ENCODE results near the gene GRAMD1A. TPM values are rescaled to one million over a fixed set of nuclear protein-coding genes. Genes with fewer than 3 reads are reported as not detected.
"Not testable (repeated sequence)": the region's sequence is repeated elsewhere in the genome, so short reads cannot be mapped to it uniquely, and the experiment has no call there.

GRAMD1A gene
- total RNA-seq, 1 experiment from 2014 or later: 75.4 TPM

DNA sequence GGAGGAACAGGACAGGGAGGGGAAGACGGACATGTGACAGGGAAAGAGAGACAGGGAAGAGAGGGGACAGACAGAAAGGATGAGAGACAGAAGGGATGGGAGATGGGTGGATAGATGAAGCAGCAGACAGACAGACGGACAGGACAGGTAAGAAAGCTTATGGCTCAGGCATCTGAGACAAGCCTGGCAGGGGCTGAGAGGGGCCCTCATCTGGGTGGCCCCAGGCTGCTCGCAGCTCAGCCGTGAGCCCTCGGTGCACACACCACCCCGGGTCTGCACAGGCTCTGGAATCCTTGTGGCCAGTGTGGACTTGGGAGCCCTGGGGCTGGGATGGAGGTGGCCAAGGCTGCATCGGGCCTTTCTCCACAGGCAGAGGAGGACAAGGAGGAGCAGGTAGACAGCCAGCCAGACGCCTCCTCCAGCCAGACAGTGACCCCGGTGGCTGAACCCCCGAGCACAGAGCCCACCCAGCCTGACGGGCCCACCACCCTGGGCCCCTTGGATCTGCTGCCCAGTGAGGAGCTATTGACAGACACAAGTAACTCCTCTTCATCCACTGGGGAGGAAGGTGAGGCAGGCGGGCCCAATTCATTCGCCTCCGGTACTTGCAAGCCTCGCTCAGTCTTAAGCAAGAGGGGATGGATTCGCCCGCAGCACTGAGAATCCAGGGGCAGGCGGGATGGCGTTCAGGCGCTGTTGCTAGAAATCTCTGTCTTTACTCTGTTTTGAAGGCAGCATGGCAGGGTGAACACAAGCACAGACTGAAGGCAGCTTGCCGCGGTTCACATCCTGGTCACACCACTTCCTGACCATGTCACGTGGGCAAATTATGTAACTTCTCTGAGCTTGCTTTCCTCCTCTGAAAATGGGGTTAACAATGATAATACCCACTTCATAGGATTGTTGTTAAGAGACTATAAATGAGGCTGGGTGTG lies 14.0 kb downstream of the GRAMD1A start:
- CTCF ChIA-PET: no interaction called here
- Histone ChIP-seq H3K79me2 (ENCODE audit: insufficient read depth, low read length) (no peaks in the 10 kb centered on the region), H3K36me3 (ENCODE audit: control insufficient read depth in 1 of 2, insufficient read depth in 2 of 2, low read length in 2 of 2) (peaks cover 20 to 28% of the 10 kb centered on the region in 2 experiments; a peak in 3 of 4 replicates), H3K9ac (ENCODE audit: low read length) (no peak overlapping the region), H3K4me3 (replicated peaks in 1 of 2; ENCODE audit: low read depth in 1 of 2, low read length in 2 of 2) (no peak overlapping the region), H2AFZ (ENCODE audit: low read depth, low read length, poor library complexity, severe bottlenecking) (no peak overlapping the region), H3K27me3 (ENCODE audit: insufficient read depth, low read length) (no peaks in the 10 kb centered on the region), H3K27ac (ENCODE audit: low read depth, low read length) (no peak overlapping the region), H3K9me3 (ENCODE audit: control insufficient read depth in 1 of 2, insufficient read depth in 1 of 2, low read depth in 1 of 2, low read length in 2 of 2) (no peaks in the 10 kb centered on the region), H3K4me1 (ENCODE audit: control insufficient read depth in 1 of 2, insufficient read depth in 2 of 2, low read length in 2 of 2) (no peaks in the 10 kb centered on the region), H3K9me2 (ENCODE audit: insufficient read depth) (no peaks in the 10 kb centered on the region), H4K20me1 (ENCODE audit: insufficient read depth) (no peaks in the 10 kb centered on the region), H3K4me2 (ENCODE audit: low read length) (no peak overlapping the region)
- no peak for TF ChIP-seq EZH2 (IDR thresholded peaks at IDR 0.05)
- no peak for TF ChIP-seq SIN3A (IDR thresholded peaks at IDR 0.05; ENCODE audit: low read depth)
- TF ChIP-seq, protein P1, sequence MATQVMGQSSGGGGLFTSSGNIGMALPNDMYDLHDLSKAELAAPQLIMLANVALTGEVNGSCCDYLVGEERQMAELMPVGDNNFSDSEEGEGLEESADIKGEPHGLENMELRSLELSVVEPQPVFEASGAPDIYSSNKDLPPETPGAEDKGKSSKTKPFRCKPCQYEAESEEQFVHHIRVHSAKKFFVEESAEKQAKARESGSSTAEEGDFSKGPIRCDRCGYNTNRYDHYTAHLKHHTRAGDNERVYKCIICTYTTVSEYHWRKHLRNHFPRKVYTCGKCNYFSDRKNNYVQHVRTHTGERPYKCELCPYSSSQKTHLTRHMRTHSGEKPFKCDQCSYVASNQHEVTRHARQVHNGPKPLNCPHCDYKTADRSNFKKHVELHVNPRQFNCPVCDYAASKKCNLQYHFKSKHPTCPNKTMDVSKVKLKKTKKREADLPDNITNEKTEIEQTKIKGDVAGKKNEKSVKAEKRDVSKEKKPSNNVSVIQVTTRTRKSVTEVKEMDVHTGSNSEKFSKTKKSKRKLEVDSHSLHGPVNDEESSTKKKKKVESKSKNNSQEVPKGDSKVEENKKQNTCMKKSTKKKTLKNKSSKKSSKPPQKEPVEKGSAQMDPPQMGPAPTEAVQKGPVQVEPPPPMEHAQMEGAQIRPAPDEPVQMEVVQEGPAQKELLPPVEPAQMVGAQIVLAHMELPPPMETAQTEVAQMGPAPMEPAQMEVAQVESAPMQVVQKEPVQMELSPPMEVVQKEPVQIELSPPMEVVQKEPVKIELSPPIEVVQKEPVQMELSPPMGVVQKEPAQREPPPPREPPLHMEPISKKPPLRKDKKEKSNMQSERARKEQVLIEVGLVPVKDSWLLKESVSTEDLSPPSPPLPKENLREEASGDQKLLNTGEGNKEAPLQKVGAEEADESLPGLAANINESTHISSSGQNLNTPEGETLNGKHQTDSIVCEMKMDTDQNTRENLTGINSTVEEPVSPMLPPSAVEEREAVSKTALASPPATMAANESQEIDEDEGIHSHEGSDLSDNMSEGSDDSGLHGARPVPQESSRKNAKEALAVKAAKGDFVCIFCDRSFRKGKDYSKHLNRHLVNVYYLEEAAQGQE (IDR thresholded peaks at IDR 0.05; ENCODE audit: low read depth): no peak
- TF ChIP-seq POLR2AphosphoS5 (IDR thresholded peaks at IDR 0.05; ENCODE audit: low read depth, low read length): no peak
- no peak for TF ChIP-seq POLR2A (IDR thresholded peaks at IDR 0.05; ENCODE audit: borderline replicate concordance, extremely low read depth, insufficient read depth, insufficient read length)
- TF ChIP-seq, protein P2, sequence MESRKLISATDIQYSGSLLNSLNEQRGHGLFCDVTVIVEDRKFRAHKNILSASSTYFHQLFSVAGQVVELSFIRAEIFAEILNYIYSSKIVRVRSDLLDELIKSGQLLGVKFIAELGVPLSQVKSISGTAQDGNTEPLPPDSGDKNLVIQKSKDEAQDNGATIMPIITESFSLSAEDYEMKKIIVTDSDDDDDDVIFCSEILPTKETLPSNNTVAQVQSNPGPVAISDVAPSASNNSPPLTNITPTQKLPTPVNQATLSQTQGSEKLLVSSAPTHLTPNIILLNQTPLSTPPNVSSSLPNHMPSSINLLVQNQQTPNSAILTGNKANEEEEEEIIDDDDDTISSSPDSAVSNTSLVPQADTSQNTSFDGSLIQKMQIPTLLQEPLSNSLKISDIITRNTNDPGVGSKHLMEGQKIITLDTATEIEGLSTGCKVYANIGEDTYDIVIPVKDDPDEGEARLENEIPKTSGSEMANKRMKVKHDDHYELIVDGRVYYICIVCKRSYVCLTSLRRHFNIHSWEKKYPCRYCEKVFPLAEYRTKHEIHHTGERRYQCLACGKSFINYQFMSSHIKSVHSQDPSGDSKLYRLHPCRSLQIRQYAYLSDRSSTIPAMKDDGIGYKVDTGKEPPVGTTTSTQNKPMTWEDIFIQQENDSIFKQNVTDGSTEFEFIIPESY (IDR thresholded peaks at IDR 0.05; ENCODE audit: extremely low read depth, insufficient replicate concordance, low read length): no peak
- no peak for TF ChIP-seq SRF (IDR thresholded peaks at IDR 0.05; ENCODE audit: low read depth)
- TF ChIP-seq ELF1 (IDR thresholded peaks at IDR 0.05; ENCODE audit: borderline replicate concordance, low read depth): no peak
- no peak for TF ChIP-seq EZH2phosphoT487 (IDR thresholded peaks at IDR 0.05; ENCODE audit: borderline replicate concordance)
- TF ChIP-seq ZNF274 (IDR thresholded peaks at IDR 0.05; ENCODE audit: low read depth, low read length): no peak
- TF ChIP-seq, protein P3, sequence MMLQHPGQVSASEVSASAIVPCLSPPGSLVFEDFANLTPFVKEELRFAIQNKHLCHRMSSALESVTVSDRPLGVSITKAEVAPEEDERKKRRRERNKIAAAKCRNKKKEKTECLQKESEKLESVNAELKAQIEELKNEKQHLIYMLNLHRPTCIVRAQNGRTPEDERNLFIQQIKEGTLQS (IDR thresholded peaks at IDR 0.05): no peak
- no peak for TF ChIP-seq ZFX (IDR thresholded peaks at IDR 0.05)
- no peak for TF ChIP-seq FOSL1 (IDR thresholded peaks at IDR 0.05; ENCODE audit: low read depth)
- intact Hi-C loops (cut with micrococcal nuclease): loop anchor here (1.0 to 5.0 kb wide), 2 partner anchors 41 to 162 kb away; no protein-coding TSS in a partner anchor
- DNase-seq (ENCODE audit: low read depth, low spot score): no peak
- no TSS peak for BruUV-seq (replicated peaks)
- RAD21 ChIA-PET (ENCODE audit: low non-redundant PET in 1 of 2, low total read pairs in 2 of 2, uncharacterized antibody in 2 of 2, unreplicated experiment in 2 of 2): no interaction called here
- ATAC-seq: no peak
- POLR2A ChIA-PET: no interaction called here

DNA sequence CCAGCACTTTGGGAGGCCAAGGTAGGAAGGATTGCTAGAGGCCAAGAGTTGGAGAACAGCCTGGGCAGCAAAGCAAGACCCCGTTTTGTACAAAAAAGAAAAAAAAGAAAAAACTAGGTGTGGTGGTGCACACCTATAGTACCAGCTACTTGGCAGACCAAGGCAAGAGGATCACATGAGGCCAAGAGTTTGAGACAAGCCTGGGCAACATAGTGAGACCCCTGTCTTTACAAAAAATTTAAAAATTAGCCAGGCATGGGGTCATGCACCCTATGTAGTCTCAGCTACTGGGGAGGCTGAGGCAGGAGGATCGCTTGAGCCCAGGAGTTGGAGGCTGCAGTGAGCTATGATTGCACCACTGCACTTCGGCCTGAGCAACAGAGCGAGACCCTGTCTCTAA lies 14.7 kb downstream of the GRAMD1A start:
- BruUV-seq (replicated peaks); CTCF ChIA-PET; H3K9me2 ChIP-seq (ENCODE audit: insufficient read depth); H2AFZ ChIP-seq (ENCODE audit: low read depth, low read length, poor library complexity, severe bottlenecking); H3K9me3 ChIP-seq (ENCODE audit: control insufficient read depth in 1 of 2, insufficient read depth in 1 of 2, low read depth in 1 of 2, low read length in 2 of 2); H3K4me1 ChIP-seq (ENCODE audit: control insufficient read depth in 1 of 2, insufficient read depth in 2 of 2, low read length in 2 of 2); H3K27ac ChIP-seq (ENCODE audit: low read depth, low read length); H3K4me3 ChIP-seq (replicated peaks in 1 of 2; ENCODE audit: low read depth in 1 of 2, low read length in 2 of 2); POLR2A ChIA-PET; RAD21 ChIA-PET (ENCODE audit: low non-redundant PET in 1 of 2, low total read pairs in 2 of 2, uncharacterized antibody in 2 of 2, unreplicated experiment in 2 of 2); H4K20me1 ChIP-seq (ENCODE audit: insufficient read depth); H3K27me3 ChIP-seq (ENCODE audit: insufficient read depth, low read length); H3K79me2 ChIP-seq (ENCODE audit: insufficient read depth, low read length); H3K9ac ChIP-seq (ENCODE audit: low read length); DNase-seq (ENCODE audit: low read depth, low spot score); H3K4me2 ChIP-seq (ENCODE audit: low read length); ATAC-seq: not testable (repeated sequence)
- intact Hi-C loops (cut with micrococcal nuclease): loop anchor here (5.0 kb wide), 1 partner anchor 162 kb away; no protein-coding TSS in a partner anchor
- H3K36me3 ChIP-seq (ENCODE audit: control insufficient read depth in 1 of 2, insufficient read depth in 2 of 2, low read length in 2 of 2): peaks cover 23 to 30% of the 10 kb centered on the region in 2 experiments; a peak in 3 of 4 replicates
